ENCODE data around the gene PTPN11.

GRCh38 chr12:112527501-112527900, 108.8 kb downstream of the PTPN11 start:
- TF ChIP-seq CTCF (conservative IDR thresholded peaks at IDR 0.05; ENCODE audit: low read length) (no peak), EZH2phosphoT487 (IDR thresholded peaks at IDR 0.05; ENCODE audit: borderline replicate concordance, low read depth, low read length) (no peak)
